PC-9 (cell line): Measurements from ENCODE around the gene TIMP3. TPM values are rescaled to one million over a fixed set of nuclear protein-coding genes. Genes with fewer than 3 reads are reported as not detected.

Experiments used
- BruUV-seq: library from RNA; stranded (reverse); fragments of 400-500 nt; replicated peaks from 2 replicates; lab custom pipeline; 2021; lab: Mats Ljungman, UMichigan
- CTCF ChIA-PET: fragments of 300-600 bp; sonication (Branson Sonifier 250); formaldehyde crosslinking; loops from one replicate; lab custom pipeline; 2022; ENCODE audit warnings: antibody characterized with exemption; lab: Charles Lee
- POLR2A ChIA-PET: fragments of 300-600 bp; sonication (Branson Sonifier 250); formaldehyde crosslinking; loops from one replicate; lab custom pipeline; 2022; ENCODE audit warnings: antibody characterized with exemption; ENCODE audit not compliant: unreplicated experiment; lab: Charles Lee
- DNase-seq, 2 experiments: peaks; one replicate each; pipeline versions ENCODE4 v3.0.0 to v3.0.0-alpha.2; 2015 to 2022; ENCODE audit warnings: mixed read lengths in 1 of 2
- H2AFZ ChIP-seq: fragments of 200-600 bp; sonication (generic); 2 replicates; pipeline ENCODE4 v1.8.1; 2017; ENCODE audit warnings: antibody characterized with exemption
- H3F3A ChIP-seq: fragments of 200-600 bp; sonication (generic); 2 replicates; pipeline ENCODE4 v1.8.1; 2017; ENCODE audit warnings: antibody characterized with exemption, mild to moderate bottlenecking, low read depth; ENCODE audit not compliant: insufficient read depth
- H3K27ac ChIP-seq: fragments of 200-600 bp; sonication (generic); 2 replicates; pipeline ENCODE4 v1.6.1; 2016; ENCODE audit warnings: mixed run types
- H3K27me3 ChIP-seq: fragments of 200-600 bp; sonication (generic); 2 replicates; pipeline ENCODE4 v1.6.1; 2016; ENCODE audit warnings: low read depth, mixed run types; ENCODE audit not compliant: insufficient read depth
- H3K36me3 ChIP-seq: fragments of 200-600 bp; sonication (generic); 2 replicates; pipeline ENCODE4 v1.6.1; 2016; ENCODE audit warnings: low read depth, mixed run types
- H3K4me1 ChIP-seq: fragments of 200-600 bp; sonication (generic); replicated peaks from 2 replicates; pipeline ENCODE4 v1.6.1; 2016; ENCODE audit warnings: mixed run types; ENCODE audit not compliant: insufficient read depth
- H3K4me2 ChIP-seq: fragments of 200-600 bp; sonication (generic); 2 replicates; pipeline ENCODE4 v1.6.1; 2017; ENCODE audit warnings: mixed run types
- H3K4me3 ChIP-seq: fragments of 200-600 bp; sonication (generic); 2 replicates; pipeline ENCODE4 v1.6.1; 2016; ENCODE audit warnings: mixed run types
- H3K79me2 ChIP-seq: fragments of 200-600 bp; sonication (generic); 2 replicates; pipeline ENCODE4 v1.6.1; 2017; ENCODE audit warnings: low read depth, mixed run types
- H3K9me2 ChIP-seq: fragments of 200-600 bp; sonication (generic); 2 replicates; pipeline ENCODE4 v1.8.1; 2017; ENCODE audit warnings: mild to moderate bottlenecking; ENCODE audit not compliant: insufficient read depth
- H3K9me3 ChIP-seq: fragments of 200-600 bp; sonication (generic); 2 replicates; pipeline ENCODE4 v1.8.1; 2016; ENCODE audit warnings: low read depth; ENCODE audit not compliant: insufficient read depth
- H4K20me1 ChIP-seq: fragments of 200-600 bp; sonication (generic); 2 replicates; pipeline ENCODE4 v1.8.1; 2017; ENCODE audit not compliant: insufficient read depth
- EZH2 ChIP-seq: fragments of 200-600 bp; sonication (generic); IDR thresholded peaks from 2 replicates; pipeline ENCODE4 v1.8.0; 2017; ENCODE audit warnings: antibody characterized with exemption, low read depth
- intact Hi-C: fragments of 100-400 bp; cut with micrococcal nuclease; formaldehyde crosslinking; loops from one replicate; pipeline ENCODE4 v1.10.0; 2022; ENCODE audit not compliant: unreplicated experiment
- total RNA-seq: library from RNA; stranded (reverse); gene quantifications from 2 replicates; pipeline ENCODE4 v1.2.3, GENCODE V29; 2021
- TF ChIP-seq, protein P1 (sequence below): fragments of 200-600 bp; sonication (generic); conservative IDR thresholded peaks from 2 replicates; pipeline ENCODE4 v1.6.1; 2017; ENCODE audit warnings: mixed run types, antibody characterized with exemption, mild to moderate bottlenecking, moderate library complexity

Gene TIMP3
- total RNA-seq, 1 experiment from 2014 or later, result 79.8 TPM

DNA sequence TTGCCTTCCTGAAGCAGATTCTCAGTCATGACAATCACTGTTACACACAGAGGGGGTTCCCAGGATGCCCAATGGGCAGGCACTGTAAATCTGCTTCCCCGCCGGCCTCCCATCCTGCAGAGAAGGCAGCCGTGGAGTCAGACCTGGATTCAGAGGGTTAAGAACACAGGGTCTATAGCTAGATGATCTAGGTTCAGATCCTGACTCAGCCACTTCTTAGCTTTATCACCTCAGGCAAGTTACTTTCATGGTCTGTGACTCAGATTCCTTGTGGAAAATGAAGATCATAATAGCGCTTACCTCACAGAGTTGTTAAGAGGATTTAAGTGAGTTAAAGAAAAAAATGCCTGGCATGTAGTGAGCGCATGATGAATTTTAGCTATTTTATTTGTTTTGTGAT lies 95.9 kb downstream of the TIMP3 start:
- Histone ChIP-seq H4K20me1 (no peaks in the 10 kb centered on the region), H3K36me3 (no peaks in the 10 kb centered on the region), H3K4me3 (no peak overlapping the region), H3K27ac (no peak overlapping the region), H3F3A (no peaks in the 10 kb centered on the region), H3K4me1 (no peaks in the 10 kb centered on the region), H3K9me2 (no peaks in the 10 kb centered on the region), H3K79me2 (no peaks in the 10 kb centered on the region), H3K9me3 (no peaks in the 10 kb centered on the region), H3K4me2 (no peak overlapping the region), H2AFZ (no peak overlapping the region), H3K27me3 (no peaks in the 10 kb centered on the region; the same call in 1 of the 2 replicates)
- peak in 1 of 2 experiments; percentile 55 for DNase-seq
- intact Hi-C loops, result no loop called here
- ChIA-PET POLR2A (interaction anchor here (0.6 to 0.7 kb wide), 2 partner anchors 146 to 1225 kb away, joined by 3 to 7 read pairs; no protein-coding TSS in a partner anchor), CTCF (interaction anchor here (0.5 kb wide), 1 partner anchor 1532 kb away, joined by 7 read pairs; no protein-coding TSS in a partner anchor)
- TF ChIP-seq, protein P1, sequence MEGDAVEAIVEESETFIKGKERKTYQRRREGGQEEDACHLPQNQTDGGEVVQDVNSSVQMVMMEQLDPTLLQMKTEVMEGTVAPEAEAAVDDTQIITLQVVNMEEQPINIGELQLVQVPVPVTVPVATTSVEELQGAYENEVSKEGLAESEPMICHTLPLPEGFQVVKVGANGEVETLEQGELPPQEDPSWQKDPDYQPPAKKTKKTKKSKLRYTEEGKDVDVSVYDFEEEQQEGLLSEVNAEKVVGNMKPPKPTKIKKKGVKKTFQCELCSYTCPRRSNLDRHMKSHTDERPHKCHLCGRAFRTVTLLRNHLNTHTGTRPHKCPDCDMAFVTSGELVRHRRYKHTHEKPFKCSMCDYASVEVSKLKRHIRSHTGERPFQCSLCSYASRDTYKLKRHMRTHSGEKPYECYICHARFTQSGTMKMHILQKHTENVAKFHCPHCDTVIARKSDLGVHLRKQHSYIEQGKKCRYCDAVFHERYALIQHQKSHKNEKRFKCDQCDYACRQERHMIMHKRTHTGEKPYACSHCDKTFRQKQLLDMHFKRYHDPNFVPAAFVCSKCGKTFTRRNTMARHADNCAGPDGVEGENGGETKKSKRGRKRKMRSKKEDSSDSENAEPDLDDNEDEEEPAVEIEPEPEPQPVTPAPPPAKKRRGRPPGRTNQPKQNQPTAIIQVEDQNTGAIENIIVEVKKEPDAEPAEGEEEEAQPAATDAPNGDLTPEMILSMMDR, result no peak
- no peak for TF ChIP-seq EZH2
- BruUV-seq, result no TSS peak

DNA sequence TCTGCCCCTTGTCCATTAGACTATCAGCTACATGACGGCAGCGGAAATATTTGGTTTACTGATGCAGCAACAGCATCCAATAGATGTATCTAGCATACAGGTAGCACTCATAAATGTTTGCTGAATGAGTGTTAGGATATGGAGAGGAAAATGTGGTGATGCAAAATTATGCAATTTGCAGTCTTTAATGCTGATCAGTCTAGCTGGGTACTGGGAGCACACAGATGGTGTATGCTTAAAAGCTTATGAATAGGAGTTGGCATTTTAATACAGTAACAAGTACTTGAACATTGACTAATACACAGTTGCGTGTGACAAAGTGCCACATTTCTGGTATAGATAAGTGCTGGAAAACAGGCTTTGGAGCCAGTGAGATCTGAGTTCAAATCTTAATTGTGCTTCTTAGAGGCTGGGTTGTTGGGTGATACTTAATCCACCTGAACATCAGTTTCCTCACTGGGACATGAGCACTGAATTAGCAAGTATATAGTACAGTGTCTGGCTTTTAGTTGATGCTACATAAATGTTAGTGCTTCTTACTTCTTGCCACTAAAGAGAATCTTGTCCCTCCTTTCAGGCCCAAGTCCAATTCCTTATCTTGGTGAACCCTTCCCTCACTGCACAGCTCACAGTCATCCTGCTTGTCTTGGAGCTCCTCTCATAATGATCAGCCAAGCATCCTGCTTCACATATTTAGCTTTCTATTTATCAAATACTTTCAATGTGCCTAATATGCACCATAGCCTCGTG lies 99.6 kb downstream of the TIMP3 start:
- H2AFZ ChIP-seq, result no peak overlapping the region
- no peaks in the 10 kb centered on the region for H4K20me1 ChIP-seq
- no peaks in the 10 kb centered on the region for H3K9me2 ChIP-seq
- no peaks in the 10 kb centered on the region for H3K36me3 ChIP-seq
- no peak overlapping the region for H3K27ac ChIP-seq
- BruUV-seq, result no TSS peak
- DNase-seq, result no peak
- H3F3A ChIP-seq, result no peaks in the 10 kb centered on the region
- no peaks in the 10 kb centered on the region for H3K27me3 ChIP-seq
- intact Hi-C loops, result no loop called here
- no peaks in the 10 kb centered on the region for H3K79me2 ChIP-seq
- no peak for TF ChIP-seq EZH2
- TF ChIP-seq, protein P1, result no peak
- H3K4me3 ChIP-seq, result no peak overlapping the region
- H3K4me2 ChIP-seq, result no peak overlapping the region
- no peaks in the 10 kb centered on the region; the same call in 1 of the 2 replicates for H3K9me3 ChIP-seq
- ChIA-PET CTCF (no interaction called here), POLR2A (no interaction called here)
- H3K4me1 ChIP-seq, result no peaks in the 10 kb centered on the region

DNA sequence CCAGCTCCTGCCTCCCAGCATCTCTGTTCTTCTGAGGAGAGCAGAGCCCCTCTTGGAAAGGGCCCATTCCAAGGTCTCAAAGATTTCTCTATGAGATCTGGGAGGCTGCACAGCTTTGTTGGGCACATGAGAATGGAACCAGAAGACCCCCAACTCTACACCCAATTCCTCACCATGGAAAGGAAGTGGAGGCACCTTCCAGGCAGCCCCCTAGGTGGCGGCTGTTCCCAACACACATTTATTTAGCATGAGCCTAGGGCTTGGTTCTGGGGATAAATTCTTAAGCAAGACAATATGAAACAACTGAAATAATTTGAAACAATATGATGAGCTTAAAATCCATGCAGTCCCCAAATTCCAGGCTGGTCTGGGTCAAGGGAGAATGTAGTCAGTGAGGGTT lies 100.4 kb downstream of the TIMP3 start:
- H3K27ac ChIP-seq, result no peak overlapping the region
- no peaks in the 10 kb centered on the region for H3K27me3 ChIP-seq
- no peak overlapping the region for H3K4me3 ChIP-seq
- H4K20me1 ChIP-seq, result no peaks in the 10 kb centered on the region
- ChIA-PET POLR2A (no interaction called here), CTCF (no interaction called here)
- H3K4me2 ChIP-seq, result no peak overlapping the region
- no peak for TF ChIP-seq EZH2
- TF ChIP-seq, protein P1, result no peak
- H3F3A ChIP-seq, result no peaks in the 10 kb centered on the region
- no peaks in the 10 kb centered on the region for H3K4me1 ChIP-seq
- intact Hi-C loops, result no loop called here
- no peaks in the 10 kb centered on the region; the same call in 1 of the 2 replicates for H3K9me3 ChIP-seq
- BruUV-seq, result no TSS peak
- no peaks in the 10 kb centered on the region for H3K9me2 ChIP-seq
- H3K36me3 ChIP-seq, result no peaks in the 10 kb centered on the region
- no peaks in the 10 kb centered on the region for H3K79me2 ChIP-seq
- no peak for DNase-seq
- no peak overlapping the region for H2AFZ ChIP-seq
